IMR-90 (cell line): ENCODE results near the gene C10orf62. TPM values are rescaled to one million over a fixed set of nuclear protein-coding genes. Genes with fewer than 3 reads are reported as not detected.

Source experiments
- ATAC-seq: fragments of 200-7000 bp; cut with Tn5 transposase; 2 replicates; pipeline ENCODE4 v1.9.1; 2020; ENCODE audit warnings: low read depth, mild to moderate bottlenecking, moderate library complexity
- BruUV-seq: library from RNA; stranded (reverse); fragments of 400-500 nt; replicated peaks from 2 replicates; lab custom pipeline; 2021; lab: Mats Ljungman, UMichigan
- CTCF ChIA-PET: fragments of 300-600 bp; formaldehyde crosslinking; extraction: SDS; loops from one replicate; lab custom pipeline; 2021; ENCODE audit warnings: antibody characterized with exemption; lab: Yijun Ruan, JAX
- POLR2A ChIA-PET: fragments of 300-600 bp; sonication (Branson Sonifier 250); formaldehyde crosslinking; loops from one replicate; lab custom pipeline; 2022; ENCODE audit warnings: antibody characterized with exemption; ENCODE audit not compliant: unreplicated experiment; lab: Charles Lee
- DNase-seq: peaks from one replicate; pipeline ENCODE4 v3.0.0; 2013
- H2AFZ ChIP-seq: replicated peaks from 2 replicates; pipeline ENCODE3; 2013; ENCODE audit warnings: low read length, mild to moderate bottlenecking; ENCODE audit not compliant: poor library complexity
- H2AK5ac ChIP-seq: 2 replicates; pipeline ENCODE4 v1.6.1; 2013; ENCODE audit warnings: low read depth, low read length, inconsistent platforms
- H2AK9ac ChIP-seq: replicated peaks from 2 replicates; pipeline ENCODE3; 2013; ENCODE audit warnings: mild to moderate bottlenecking, low read depth, low read length, moderate library complexity; ENCODE audit not compliant: poor library complexity
- H2BK120ac ChIP-seq: 2 replicates; pipeline ENCODE4 v1.6.1; 2013; ENCODE audit warnings: low read depth, low read length, inconsistent platforms
- H2BK15ac ChIP-seq: 3 replicates; pipeline ENCODE4 v1.6.1; 2013; ENCODE audit warnings: low read depth, low read length, inconsistent platforms
- H2BK20ac ChIP-seq: 2 replicates; pipeline ENCODE4 v1.6.1; 2013; ENCODE audit warnings: low read depth, mild to moderate bottlenecking, inconsistent platforms, low read length, moderate library complexity
- H2BK5ac ChIP-seq: 2 replicates; pipeline ENCODE4 v1.6.1; 2013; ENCODE audit warnings: mild to moderate bottlenecking, low read depth, low read length, inconsistent platforms; ENCODE audit not compliant: poor library complexity, severe bottlenecking
- H3K14ac ChIP-seq: replicated peaks from 2 replicates; pipeline ENCODE4 v1.6.1; 2013; ENCODE audit warnings: low read depth, low read length, inconsistent platforms
- H3K18ac ChIP-seq: 2 replicates; pipeline ENCODE4 v1.6.1; 2013; ENCODE audit warnings: low read depth, low read length, control low read depth
- H3K23ac ChIP-seq: 2 replicates; pipeline ENCODE4 v1.6.1; 2013; ENCODE audit warnings: low read depth, low read length, inconsistent platforms
- H3K27ac ChIP-seq: 2 replicates; pipeline ENCODE4 v1.5.1; 2013; ENCODE audit warnings: mild to moderate bottlenecking, control low read depth, low read length; ENCODE audit not compliant: insufficient read depth
- H3K27me3 ChIP-seq: 2 replicates; pipeline ENCODE4 v1.6.1; 2013; ENCODE audit warnings: low read length; ENCODE audit not compliant: control insufficient read depth, insufficient read depth
- H3K36me3 ChIP-seq: 2 replicates; pipeline ENCODE4 v1.6.1; 2013; ENCODE audit warnings: low read length, mixed read lengths; ENCODE audit not compliant: control insufficient read depth, insufficient read depth
- H3K4ac ChIP-seq: 2 replicates; pipeline ENCODE4 v1.6.1; 2013; ENCODE audit warnings: low read depth, low read length, inconsistent platforms
- H3K4me1 ChIP-seq: 2 replicates; pipeline ENCODE4 v1.6.1; 2013; ENCODE audit warnings: low read length, mixed read lengths; ENCODE audit not compliant: control insufficient read depth, insufficient read depth
- H3K4me2 ChIP-seq: 2 replicates; pipeline ENCODE4 v1.6.1; 2013; ENCODE audit warnings: low read depth, mild to moderate bottlenecking, control low read depth, low read length, moderate library complexity
- H3K4me3 ChIP-seq: 2 replicates; pipeline ENCODE4 v1.5.1; 2013; ENCODE audit warnings: low read depth, mild to moderate bottlenecking, control low read depth, low read length, moderate library complexity; ENCODE audit not compliant: insufficient read depth
- H3K56ac ChIP-seq: 2 replicates; pipeline ENCODE4 v1.6.1; 2013; ENCODE audit warnings: low read length, inconsistent platforms; ENCODE audit not compliant: insufficient read depth; ENCODE audit errors: extremely low read depth
- H3K79me1 ChIP-seq, 2 experiments: 2 replicates each; pipeline ENCODE4 v1.6.1; 2013; ENCODE audit warnings: low read length in 2 of 2, inconsistent platforms in 1 of 2, low read depth in 1 of 2
- H3K9ac ChIP-seq: 2 replicates; pipeline ENCODE4 v1.6.1; 2013; ENCODE audit warnings: low read depth, low read length, control low read depth
- H3K9me1 ChIP-seq: 2 replicates; pipeline ENCODE4 v1.6.1; 2013; ENCODE audit warnings: low read length, inconsistent platforms; ENCODE audit not compliant: insufficient read depth
- H3K9me3 ChIP-seq: 2 replicates; pipeline ENCODE4 v1.6.1; 2013; ENCODE audit warnings: low read length; ENCODE audit not compliant: control insufficient read depth, insufficient read depth
- H4K20me1 ChIP-seq: 2 replicates; pipeline ENCODE4 v1.6.1; 2013; ENCODE audit warnings: low read length, inconsistent platforms; ENCODE audit not compliant: insufficient read depth
- H4K5ac ChIP-seq: 2 replicates; pipeline ENCODE4 v1.6.1; 2013; ENCODE audit warnings: mild to moderate bottlenecking, low read depth, low read length, control low read depth
- H4K8ac ChIP-seq, 2 experiments: 2 replicates each; pipeline ENCODE4 v1.6.1; 2013; ENCODE audit warnings: low read depth in 2 of 2, low read length in 2 of 2, control low read depth in 1 of 2, inconsistent platforms in 1 of 2
- H4K91ac ChIP-seq: 2 replicates; pipeline ENCODE4 v1.6.1; 2013; ENCODE audit warnings: low read depth, low read length, inconsistent platforms; ENCODE audit not compliant: insufficient read depth
- BHLHE40 ChIP-seq: fragments of 150-350 bp; IDR thresholded peaks from 2 replicates; pipeline ENCODE4 v1.6.1; 2016; ENCODE audit warnings: mild to moderate bottlenecking, low read depth, low read length
- CEBPB ChIP-seq: IDR thresholded peaks from 2 replicates; pipeline ENCODE4 v1.6.1; 2012; ENCODE audit warnings: low read depth, low read length, improper control_type of control experiment
- CHD1 ChIP-seq: IDR thresholded peaks from 2 replicates; pipeline ENCODE4 v1.6.1; 2012; ENCODE audit warnings: low read depth, low read length, improper control_type of control experiment
- ELK1 ChIP-seq: fragments of 150-350 bp; IDR thresholded peaks from 2 replicates; pipeline ENCODE4 v1.6.1; 2016; ENCODE audit warnings: low read depth, mild to moderate bottlenecking, low read length, moderate library complexity, borderline replicate concordance
- FOS ChIP-seq: fragments of 150-350 bp; IDR thresholded peaks from 2 replicates; pipeline ENCODE4 v1.6.1; 2016; ENCODE audit warnings: low read depth, low read length
- MAZ ChIP-seq: IDR thresholded peaks from 2 replicates; pipeline ENCODE4 v1.6.1; 2012; ENCODE audit warnings: low read depth, mild to moderate bottlenecking, low read length, improper control_type of control experiment, moderate library complexity, borderline replicate concordance
- MXI1 ChIP-seq: IDR thresholded peaks from 2 replicates; pipeline ENCODE4 v1.6.1; 2012; ENCODE audit warnings: low read depth, mild to moderate bottlenecking, low read length, moderate library complexity, borderline replicate concordance
- NFE2L2 ChIP-seq: fragments of 150-350 bp; IDR thresholded peaks from 2 replicates; pipeline ENCODE4 v1.6.1; 2016; ENCODE audit warnings: low read depth, mild to moderate bottlenecking, low read length
- USF2 ChIP-seq: fragments of 150-350 bp; IDR thresholded peaks from 2 replicates; pipeline ENCODE4 v1.6.1; 2017; ENCODE audit warnings: mild to moderate bottlenecking, antibody characterized with exemption, low read length, low read depth
- WGBS, 2 experiments: methylation state at CpG; one replicate each; pipeline versions ENCODE4 v1.1.5 to v1.1.7; 2013; ENCODE audit warnings: missing lambda C conversion rate in 2 of 2; ENCODE audit not compliant: insufficient read length in 1 of 2; ENCODE audit errors: extremely low coverage in 2 of 2; 5-methylcytosine and 5-hydroxymethylcytosine counted together
- dilution Hi-C: fragments of 300-500 bp; cut with HindIII; formaldehyde crosslinking; loops from one replicate; pipeline ENCODE4 v1.14.3; 2018; ENCODE audit warnings: low sequenced_read_pairs; ENCODE audit not compliant: unreplicated experiment
- in situ Hi-C: fragments of 300-500 bp; cut with MboI; formaldehyde crosslinking; loops from 3 replicates; pipeline ENCODE4 v1.14.3; 2019; ENCODE audit warnings: low sequenced_read_pairs, inconsistent platforms, mixed read lengths
- intact Hi-C: fragments of 100-400 bp; cut with micrococcal nuclease; formaldehyde crosslinking; loops from 2 replicates; pipeline ENCODE4 v1.10.0; 2022
- polyA plus RNA-seq, 3 experiments: library from polyadenylated mRNA; depleted of rRNA; stranded (reverse); fragments of >200 nt; gene quantifications; 2 replicates each; pipeline ENCODE4 v1.2.3, GENCODE V29; 2012; ENCODE audit warnings: low replicate concordance in 1 of 3
- total RNA-seq: library from RNA; depleted of rRNA; stranded (reverse); fragments of >200 nt; gene quantifications from 2 replicates; pipeline ENCODE4 v1.2.3, GENCODE V29; 2012
- TF ChIP-seq, protein P1 (sequence below): conservative IDR thresholded peaks from 2 replicates; pipeline ENCODE4 v1.5.1; 2012; ENCODE audit warnings: mild to moderate bottlenecking, low read depth, low read length, improper control_type of control experiment

The C10orf62 gene
- total and polyA plus RNA-seq, 2 of the 4 experiments (the other 2 are of a cell fraction) = not detected

GRCh38 chr10:97577701-97578100 lies 11.8 kb upstream of the C10orf62 start:
- Histone ChIP-seq H3K4me3 (no peak overlapping the region), H4K8ac (no peak overlapping the region), H4K5ac (no peak overlapping the region), H3K27ac (no peak overlapping the region), H3K4me1 (peaks cover 13% of the 10 kb centered on the region), H2BK120ac (no peak overlapping the region), H3K9me3 (no peaks in the 10 kb centered on the region), H3K14ac (no peak overlapping the region), H3K23ac (no peak overlapping the region), H2BK5ac (no peak overlapping the region), H3K79me1 (no peaks in the 10 kb centered on the region), H3K36me3 (no peaks in the 10 kb centered on the region), H3K18ac (no peak overlapping the region), H3K56ac (no peak overlapping the region), H3K4me2 (no peak overlapping the region), H2AK5ac (no peak overlapping the region), H3K27me3 (no peaks in the 10 kb centered on the region; the same call in 1 of the 2 replicates), H3K9ac (no peak overlapping the region), H4K20me1 (no peaks in the 10 kb centered on the region), H2AK9ac (no peak overlapping the region), H3K9me1 (peaks cover 11% of the 10 kb centered on the region), H2BK20ac (no peak overlapping the region), H3K4ac (no peak overlapping the region), H2BK15ac (no peak overlapping the region), H4K91ac (no peak overlapping the region), H2AFZ (peak overlapping the region; percentile 49)
- dilution Hi-C loops = no loop called here
- no CpG with 5 or more reads among the region's 9 CpGs for WGBS, 2 experiments
- in situ Hi-C loops = loop anchor here (10.0 kb wide), 1 partner anchor 157 kb away; the partner anchor contains the start of gene ZFYVE27
- DNase-seq (no peak), ATAC-seq (no peak)
- ChIA-PET POLR2A (no interaction called here), CTCF (interaction anchor here (1.6 kb wide), 1 partner anchor 35 kb away, joined by 4 read pairs; no protein-coding TSS in a partner anchor)
- no TSS peak for BruUV-seq
- no peak for TF ChIP-seq ELK1
- TF ChIP-seq USF2 = no peak
- no peak for TF ChIP-seq NFE2L2
- TF ChIP-seq, protein P1, sequence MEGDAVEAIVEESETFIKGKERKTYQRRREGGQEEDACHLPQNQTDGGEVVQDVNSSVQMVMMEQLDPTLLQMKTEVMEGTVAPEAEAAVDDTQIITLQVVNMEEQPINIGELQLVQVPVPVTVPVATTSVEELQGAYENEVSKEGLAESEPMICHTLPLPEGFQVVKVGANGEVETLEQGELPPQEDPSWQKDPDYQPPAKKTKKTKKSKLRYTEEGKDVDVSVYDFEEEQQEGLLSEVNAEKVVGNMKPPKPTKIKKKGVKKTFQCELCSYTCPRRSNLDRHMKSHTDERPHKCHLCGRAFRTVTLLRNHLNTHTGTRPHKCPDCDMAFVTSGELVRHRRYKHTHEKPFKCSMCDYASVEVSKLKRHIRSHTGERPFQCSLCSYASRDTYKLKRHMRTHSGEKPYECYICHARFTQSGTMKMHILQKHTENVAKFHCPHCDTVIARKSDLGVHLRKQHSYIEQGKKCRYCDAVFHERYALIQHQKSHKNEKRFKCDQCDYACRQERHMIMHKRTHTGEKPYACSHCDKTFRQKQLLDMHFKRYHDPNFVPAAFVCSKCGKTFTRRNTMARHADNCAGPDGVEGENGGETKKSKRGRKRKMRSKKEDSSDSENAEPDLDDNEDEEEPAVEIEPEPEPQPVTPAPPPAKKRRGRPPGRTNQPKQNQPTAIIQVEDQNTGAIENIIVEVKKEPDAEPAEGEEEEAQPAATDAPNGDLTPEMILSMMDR = no peak
- no peak for TF ChIP-seq MXI1
- no peak for TF ChIP-seq MAZ
- TF ChIP-seq BHLHE40 = no peak
- TF ChIP-seq CHD1 = no peak
- TF ChIP-seq FOS = no peak
- no peak for TF ChIP-seq CEBPB
- intact Hi-C loops = no loop called here
